ENCODE data around the gene SHISAL2A.
A peak's percentile ranks its signal among the peaks of the same experiment; 100 is the strongest.

The SHISAL2A gene

GRCh38 chr1:52662645-52663313 lies 29.8 kb downstream of the SHISAL2A start:
- DNase-seq: no peak

GRCh38 chr1:52663716-52664115 lies 30.7 kb downstream of the SHISAL2A start:
- DNase-seq: no peak

- DNase-seq: no peak
Measured at GRCh38 chr1:52665006-52665941, 32.3 kb downstream of the SHISAL2A start.

GRCh38 chr1:52667290-52667689 lies 34.3 kb downstream of the SHISAL2A start:
- no peak for DNase-seq

GRCh38 chr1:52667984-52668383 lies 35.0 kb downstream of the SHISAL2A start:
- DNase-seq: no peak

- DNase-seq: no peak
Measured at GRCh38 chr1:52668711-52669110, 35.7 kb downstream of the SHISAL2A start.

GRCh38 chr1:52669696-52670095 lies 36.7 kb downstream of the SHISAL2A start:
- DNase-seq: no peak

- DNase-seq: no peak
Measured at GRCh38 chr1:52670604-52671003, 37.6 kb downstream of the SHISAL2A start.

GRCh38 chr1:52672946-52673345 lies 40.0 kb downstream of the SHISAL2A start:
- DNase-seq: no peak

- no peak for DNase-seq
Measured at GRCh38 chr1:52673513-52673912, 40.5 kb downstream of the SHISAL2A start.

- DNase-seq: no peak
Measured at GRCh38 chr1:52674497-52675384, 41.8 kb downstream of the SHISAL2A start.

- DNase-seq: no peak
Measured at GRCh38 chr1:52676249-52676903, 43.4 kb downstream of the SHISAL2A start.

GRCh38 chr1:52677076-52677806 lies 44.3 kb downstream of the SHISAL2A start:
- no peak for DNase-seq

- DNase-seq: no peak
Measured at GRCh38 chr1:52679048-52679447, 46.1 kb downstream of the SHISAL2A start.

GRCh38 chr1:52679498-52679897 lies 46.5 kb downstream of the SHISAL2A start:
- DNase-seq: no peak

GRCh38 chr1:52680353-52680752 lies 47.4 kb downstream of the SHISAL2A start:
- no peak for DNase-seq

- no peak for DNase-seq
Measured at GRCh38 chr1:52681136-52681535, 48.2 kb downstream of the SHISAL2A start.

- no peak for DNase-seq
Measured at GRCh38 chr1:52683367-52683940, 50.5 kb downstream of the SHISAL2A start.

GRCh38 chr1:52684545-52684944 lies 51.6 kb downstream of the SHISAL2A start:
- DNase-seq: no peak

GRCh38 chr1:52686261-52686751 lies 53.3 kb downstream of the SHISAL2A start:
- peak; percentile 62 for DNase-seq

- no peak for DNase-seq
Measured at GRCh38 chr1:52686830-52687229, 53.9 kb downstream of the SHISAL2A start.
